EH (cell line): Measurements from ENCODE around the gene AGMO.
A peak's percentile ranks its signal among the peaks of the same experiment; 100 is the strongest.

Experiments used
- DNase-seq: peaks from one replicate; pipeline ENCODE4 v3.0.0-alpha.2; 2015; ENCODE audit warnings: low read depth

The AGMO gene

GRCh38 chr7:15561835-15562234 lies at the start of gene AGMO:
Gene AGMO, minus strand, starts transcription at chr7:15562015.
- DNase-seq: peak; percentile 20

- no peak for DNase-seq
Measured at GRCh38 chr7:15610503-15610902, 48.7 kb upstream of the AGMO start.

DNA sequence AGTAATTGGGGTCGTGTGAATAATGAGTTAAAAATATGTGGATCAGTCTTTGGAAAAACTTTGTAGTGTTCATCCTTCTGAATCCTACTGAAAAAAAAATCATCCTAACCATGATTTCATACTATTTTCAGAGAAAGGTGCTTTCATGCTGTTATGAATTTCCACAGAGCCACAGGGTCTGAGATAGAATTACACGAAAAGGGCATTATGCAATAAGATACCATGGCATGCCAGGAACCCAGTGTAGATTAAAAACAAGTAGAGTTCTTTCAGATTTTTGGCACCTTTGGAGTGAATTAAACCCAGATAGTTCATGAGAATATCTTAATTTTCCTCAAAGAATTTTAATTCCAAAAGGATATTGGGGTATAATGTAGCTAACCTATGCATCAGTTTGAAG lies 47.5 kb upstream of the AGMO start:
- no peak for DNase-seq

DNA sequence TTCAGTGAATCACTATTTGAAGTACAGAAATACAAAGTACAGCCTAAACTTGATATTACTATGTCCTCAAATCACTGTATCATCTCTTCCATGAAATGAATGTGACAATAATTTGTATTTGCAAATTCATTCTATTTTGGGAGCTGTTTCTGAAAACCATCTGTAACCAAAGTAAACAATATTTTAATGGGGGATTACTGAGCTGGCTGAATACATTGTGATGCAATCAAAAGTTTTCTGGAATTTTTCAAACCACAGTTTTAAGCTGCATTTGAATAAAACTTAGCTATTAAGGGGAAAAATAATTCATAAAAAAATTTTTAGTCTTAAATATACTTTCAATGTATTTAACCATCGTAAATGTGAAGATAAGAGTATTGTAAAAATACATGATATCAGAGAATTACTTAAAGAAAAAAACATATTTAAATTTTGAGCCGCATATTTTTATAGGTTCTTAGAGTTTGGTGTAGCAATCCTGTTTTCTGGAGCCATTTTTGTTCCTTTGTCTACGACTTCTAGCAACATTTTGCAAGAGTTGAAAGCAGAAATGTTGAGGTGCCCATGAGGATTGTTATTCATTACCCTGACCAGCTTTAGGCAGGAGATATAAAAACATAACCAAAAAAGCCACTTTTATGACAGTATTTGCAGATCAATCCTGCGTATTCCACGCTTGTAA lies 45.9 kb upstream of the AGMO start:
- DNase-seq: no peak

- no peak for DNase-seq
Measured at GRCh38 chr7:15606561-15606960, 44.7 kb upstream of the AGMO start.

- DNase-seq: no peak
Measured at GRCh38 chr7:15604166-15604565, 42.4 kb upstream of the AGMO start.

DNA sequence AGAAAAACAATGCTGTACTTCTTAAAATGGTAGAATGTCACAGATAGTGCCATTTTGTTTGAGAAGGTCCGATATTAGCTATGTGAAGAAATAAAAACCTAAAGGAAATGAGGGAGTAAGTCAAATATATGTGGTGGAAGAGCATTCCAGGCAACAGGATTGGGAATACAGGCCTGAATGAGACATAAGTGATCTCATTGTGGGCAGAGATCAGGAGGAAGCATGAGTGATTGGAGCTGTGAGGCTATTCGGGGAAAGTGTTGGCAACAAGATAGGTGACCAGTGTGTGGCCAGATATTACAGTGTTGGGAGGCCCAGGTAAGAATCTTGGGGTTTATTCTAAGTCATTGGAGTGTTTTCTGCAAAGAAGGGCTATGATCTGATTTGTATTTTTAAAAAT lies 41.3 kb upstream of the AGMO start:
- no peak for DNase-seq

DNA sequence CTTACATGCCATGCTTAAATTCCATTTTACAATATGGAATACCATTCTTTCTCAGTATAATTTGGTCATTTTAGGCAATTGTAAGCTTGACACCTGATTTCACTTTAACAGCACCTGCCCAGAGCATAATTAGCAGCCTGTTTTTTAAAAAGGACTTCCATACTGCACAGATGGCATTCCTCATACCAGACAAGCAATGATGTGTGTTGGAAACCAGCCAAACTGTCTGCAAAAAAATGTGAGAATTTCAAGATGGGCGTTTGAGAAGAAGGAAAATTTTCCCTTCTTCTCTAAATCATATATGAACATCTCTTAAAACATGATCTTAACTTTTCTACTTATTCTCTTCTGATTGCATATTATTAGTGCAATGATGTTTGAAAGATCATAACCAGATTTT lies 40.4 kb upstream of the AGMO start:
- no peak for DNase-seq

GRCh38 chr7:15601175-15601574 lies 39.4 kb upstream of the AGMO start:
- no peak for DNase-seq

DNA sequence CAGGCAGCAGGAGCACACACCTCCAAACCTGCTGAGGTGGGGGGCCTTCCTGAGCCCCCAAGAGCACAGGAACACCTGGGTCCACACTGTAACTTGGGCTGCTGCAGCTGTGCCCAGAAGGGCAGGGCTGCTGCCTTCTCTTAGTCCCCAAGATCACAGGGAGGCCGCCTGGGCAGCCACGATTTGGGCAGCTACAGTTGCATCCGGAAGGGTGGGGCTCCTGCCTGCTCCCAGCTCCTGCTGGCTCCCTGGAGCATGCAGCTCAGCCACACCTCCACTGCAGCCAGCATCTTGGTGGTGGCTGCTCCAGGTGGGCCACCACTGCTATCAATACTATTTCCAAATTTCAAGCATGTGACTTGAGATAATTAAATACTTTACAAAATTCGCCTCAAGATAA lies 38.5 kb upstream of the AGMO start:
- no peak for DNase-seq

GRCh38 chr7:15594461-15594860 lies 32.6 kb upstream of the AGMO start:
- DNase-seq: no peak

DNA sequence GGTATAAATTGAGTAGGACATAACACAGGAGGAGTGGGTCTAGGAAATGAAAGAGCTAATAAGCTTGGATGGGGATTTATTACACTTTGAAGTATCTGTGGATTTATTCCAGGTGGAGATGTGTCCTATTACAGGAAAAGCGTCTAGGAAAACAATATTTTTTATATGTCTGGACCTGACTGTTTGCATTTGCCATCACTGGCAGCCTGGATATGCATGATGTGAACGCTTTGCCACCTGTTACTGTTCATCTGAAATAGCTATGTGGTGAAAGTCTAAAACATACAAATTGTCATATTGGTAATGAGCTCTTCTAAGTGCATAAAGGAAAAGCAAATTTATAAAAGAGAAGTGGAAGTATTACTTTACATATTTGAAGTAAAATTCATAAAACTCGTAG lies 31.6 kb upstream of the AGMO start:
- DNase-seq: no peak

GRCh38 chr7:15586266-15586665 lies 24.5 kb upstream of the AGMO start:
- DNase-seq: no peak

GRCh38 chr7:15584575-15584974 lies 22.8 kb upstream of the AGMO start:
- no peak for DNase-seq

- DNase-seq: no peak
Measured at GRCh38 chr7:15582773-15583172, 21.0 kb upstream of the AGMO start.

DNA sequence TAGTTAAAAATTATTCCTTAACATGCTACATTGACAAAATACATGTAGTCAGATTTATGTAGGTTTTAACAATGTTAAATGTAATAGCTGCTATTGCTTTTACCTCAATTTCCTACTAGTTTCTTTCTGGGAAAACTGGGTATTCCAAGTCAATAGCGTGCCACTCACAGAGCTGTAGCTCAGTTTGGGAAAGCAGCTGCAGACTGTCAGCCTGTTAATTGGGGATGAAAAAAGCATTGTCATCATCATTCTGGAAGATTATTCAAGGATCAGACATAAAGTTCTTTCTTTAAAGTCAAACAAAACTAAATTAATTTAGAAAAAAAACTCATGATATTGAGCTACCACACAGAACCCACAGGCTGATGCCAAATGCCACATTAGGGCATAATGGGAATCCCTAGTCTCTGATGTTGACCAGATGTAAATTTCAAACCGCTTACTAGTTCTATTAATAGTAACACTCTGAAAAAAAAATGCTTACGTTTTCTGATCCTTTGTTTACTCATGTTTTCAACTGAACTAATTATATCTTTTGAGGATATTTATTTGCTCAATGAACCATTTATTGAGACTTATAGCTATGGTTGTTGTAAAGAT lies 19.6 kb upstream of the AGMO start:
- no peak for DNase-seq

DNA sequence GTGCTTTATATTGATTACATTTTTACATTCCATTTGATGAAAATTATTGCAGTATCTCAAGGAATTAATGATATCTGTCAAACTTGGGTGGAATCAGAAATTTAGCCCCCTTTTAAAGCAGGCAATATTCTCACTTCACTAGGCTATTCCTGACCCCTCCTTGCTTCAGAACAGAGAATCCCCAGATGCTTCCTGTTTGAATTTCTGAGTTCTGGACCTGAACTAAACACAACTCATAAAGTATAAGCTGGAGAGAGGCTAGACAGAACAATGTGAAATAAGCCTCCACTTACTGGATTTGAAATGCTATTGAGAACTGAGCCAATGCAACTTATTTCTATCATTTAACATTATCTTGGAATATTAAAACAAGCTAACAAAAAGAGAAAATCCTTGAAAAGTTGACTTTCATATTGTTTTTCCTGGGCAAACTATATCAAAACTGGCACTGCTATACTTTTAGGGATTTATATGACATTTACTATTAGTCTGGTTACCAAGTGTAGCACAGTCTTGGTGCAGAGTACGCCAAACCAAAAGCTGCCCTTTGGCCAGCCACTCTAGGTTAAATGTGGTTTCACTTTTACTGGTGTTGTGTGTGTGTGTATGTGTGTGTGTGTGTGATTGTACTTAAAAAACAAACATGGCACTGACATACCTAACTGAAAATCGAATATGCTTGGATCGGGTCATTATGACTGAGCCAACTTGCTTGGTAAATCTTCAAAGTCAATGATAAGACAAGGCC lies 19.0 kb upstream of the AGMO start:
- DNase-seq: no peak

DNA sequence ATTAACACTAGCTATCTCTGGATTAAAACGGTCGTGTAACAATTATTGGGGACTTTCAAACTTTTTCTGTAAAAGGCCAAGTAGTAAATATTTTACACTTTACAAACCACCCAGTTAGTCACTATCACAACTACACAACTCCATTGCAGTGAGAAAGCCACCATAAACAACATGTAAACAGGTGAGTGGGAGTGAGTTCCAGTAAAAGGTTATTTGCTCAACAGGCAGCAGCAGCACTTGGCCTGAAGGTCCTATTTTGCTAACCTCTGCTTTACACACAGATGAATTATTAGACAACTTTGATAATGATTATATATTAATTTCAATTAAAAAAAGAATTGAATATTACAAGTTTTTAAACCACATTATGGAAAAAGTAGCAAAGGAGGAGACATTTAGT lies 15.8 kb upstream of the AGMO start:
- DNase-seq: no peak

DNA sequence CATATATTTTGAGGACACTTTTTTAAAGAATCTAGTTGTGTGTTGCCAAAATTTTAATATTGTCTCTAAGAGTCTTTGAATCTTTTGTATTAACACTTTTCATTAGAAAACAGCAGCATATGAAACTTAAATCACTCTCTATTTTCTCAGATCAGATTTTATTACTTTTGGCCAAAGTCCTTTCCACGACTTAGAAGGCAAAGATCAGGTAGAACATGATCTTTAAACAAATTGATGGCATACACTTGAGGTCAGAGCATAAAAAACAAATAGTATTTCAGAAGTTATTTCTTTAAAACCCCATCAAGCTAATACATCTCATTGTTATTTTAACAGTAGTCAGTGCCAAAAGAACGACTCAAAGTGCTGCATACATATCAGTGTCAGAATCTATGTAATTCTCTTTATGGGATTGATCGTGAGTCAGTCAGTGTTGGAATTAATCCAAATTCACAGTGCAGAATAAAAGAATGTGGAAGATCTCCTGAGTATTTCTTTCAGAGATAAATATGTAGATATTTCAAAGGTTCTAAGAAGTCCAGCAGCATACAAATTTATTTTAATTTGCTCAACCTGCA lies 9.6 kb upstream of the AGMO start:
- peak; percentile 21 for DNase-seq

DNA sequence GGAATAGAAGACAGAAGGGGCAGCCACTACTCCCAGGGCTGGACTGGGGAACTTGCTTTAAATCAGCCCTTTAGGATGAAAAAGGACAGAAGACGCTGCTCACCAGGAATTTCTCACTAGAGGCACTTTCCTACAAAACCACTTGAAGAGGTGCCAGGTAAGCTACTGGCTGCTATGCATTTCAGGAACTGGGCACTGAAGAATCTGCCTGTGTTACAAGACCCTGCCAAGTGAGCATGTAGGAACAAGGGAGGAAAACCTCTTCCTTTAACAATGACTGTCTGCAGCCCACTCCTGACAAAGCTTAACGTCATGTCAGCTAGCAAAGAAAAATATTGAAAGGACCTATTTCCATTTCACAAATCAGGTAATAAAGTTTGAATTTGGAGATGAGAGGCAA lies 5.8 kb upstream of the AGMO start:
- DNase-seq: no peak

- DNase-seq: no peak
Measured at GRCh38 chr7:15567036-15567435, 5.2 kb upstream of the AGMO start.

DNA sequence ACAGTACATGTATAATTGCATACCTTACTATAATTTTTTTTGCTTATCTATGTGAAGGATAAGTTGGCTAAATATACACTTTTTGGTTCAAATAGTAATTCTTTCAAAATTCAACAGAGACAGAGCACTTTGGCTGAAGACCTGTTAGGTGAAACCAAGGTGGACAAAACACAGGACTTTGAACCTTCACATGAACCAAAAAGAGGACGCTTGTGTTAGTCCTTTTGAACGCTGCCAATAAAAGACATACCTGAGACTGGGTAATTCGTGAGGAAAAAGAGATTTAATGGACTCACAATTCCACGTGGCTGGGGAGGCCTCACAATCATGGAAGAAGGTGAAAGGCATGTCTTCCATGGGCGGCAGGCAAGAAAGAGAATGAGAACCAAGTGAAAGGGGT lies 4.7 kb upstream of the AGMO start:
- DNase-seq: no peak

- DNase-seq: no peak
Measured at GRCh38 chr7:15560968-15561367, 847 bp downstream of the AGMO start.
